ENCODE results near the gene CLMN.
"Not testable (repeated sequence)": the region's sequence is repeated elsewhere in the genome, so short reads cannot be mapped to it uniquely, and the experiment has no call there.

CLMN gene

GRCh38 chr14:95220663-95221231, 99.0 kb downstream of the CLMN start:
- DNase-seq (ENCODE audit: low read depth, low spot score): no peak

GRCh38 chr14:95218472-95219193, 101.1 kb downstream of the CLMN start:
- DNase-seq (ENCODE audit: low read depth, low spot score): no peak

GRCh38 chr14:95218006-95218405, 101.7 kb downstream of the CLMN start:
- no peak for DNase-seq (ENCODE audit: low read depth, low spot score)

- no peak for DNase-seq (ENCODE audit: low read depth, low spot score)
Measured at GRCh38 chr14:95217391-95217900, 102.3 kb downstream of the CLMN start.

- no peak for DNase-seq (ENCODE audit: low read depth, low spot score)
Measured at GRCh38 chr14:95216008-95216407, 103.7 kb downstream of the CLMN start.

GRCh38 chr14:95215094-95215725, 104.5 kb downstream of the CLMN start:
- DNase-seq (ENCODE audit: low read depth, low spot score): no peak

- DNase-seq (ENCODE audit: low read depth, low spot score): no peak
Measured at GRCh38 chr14:95213774-95214173, 105.9 kb downstream of the CLMN start.

- no peak for DNase-seq (ENCODE audit: low read depth, low spot score)
Measured at GRCh38 chr14:95211721-95212504, 107.8 kb downstream of the CLMN start.

- no peak for DNase-seq (ENCODE audit: low read depth, low spot score)
Measured at GRCh38 chr14:95210699-95211098, 109.0 kb downstream of the CLMN start.

GRCh38 chr14:95208598-95208997, 111.1 kb downstream of the CLMN start:
- DNase-seq (ENCODE audit: low read depth, low spot score): no peak

GRCh38 chr14:95207475-95208233, 112.1 kb downstream of the CLMN start:
- DNase-seq (ENCODE audit: low read depth, low spot score): no peak

- no peak for DNase-seq (ENCODE audit: low read depth, low spot score)
Measured at GRCh38 chr14:95206534-95206933, 113.2 kb downstream of the CLMN start.

GRCh38 chr14:95204705-95205104, 115.0 kb downstream of the CLMN start:
- no peak for DNase-seq (ENCODE audit: low read depth, low spot score)

- DNase-seq (ENCODE audit: low read depth, low spot score): not testable (repeated sequence)
Measured at GRCh38 chr14:95201745-95202144, 118.0 kb downstream of the CLMN start.

- DNase-seq (ENCODE audit: low read depth, low spot score): no peak
Measured at GRCh38 chr14:95200404-95200803, 119.3 kb downstream of the CLMN start.

GRCh38 chr14:95199298-95199983, 120.3 kb downstream of the CLMN start:
- DNase-seq (ENCODE audit: low read depth, low spot score): no peak

- DNase-seq (ENCODE audit: low read depth, low spot score): no peak
Measured at GRCh38 chr14:95198320-95198719, 121.4 kb downstream of the CLMN start.

GRCh38 chr14:95197551-95197950, 122.2 kb downstream of the CLMN start:
- DNase-seq (ENCODE audit: low read depth, low spot score): no peak

- DNase-seq (ENCODE audit: low read depth, low spot score): no peak
Measured at GRCh38 chr14:95196826-95197545, 122.7 kb downstream of the CLMN start.

GRCh38 chr14:95196268-95196667, 123.4 kb downstream of the CLMN start:
- no peak for DNase-seq (ENCODE audit: low read depth, low spot score)

Data from activated CD4-positive, CD25-positive, alpha-beta regulatory T cell treated with anti-CD3 and anti-CD28 coated beads, Interleukin-2, amount 50 U/mL, for 16 hours (primary cell).